ENCODE data around the gene SLC24A4. TPM values are rescaled to one million over a fixed set of nuclear protein-coding genes. Genes with fewer than 3 reads are reported as not detected.

SLC24A4 gene
- total RNA-seq, 1 donor from 2014 or later: 1.7 TPM

DNA sequence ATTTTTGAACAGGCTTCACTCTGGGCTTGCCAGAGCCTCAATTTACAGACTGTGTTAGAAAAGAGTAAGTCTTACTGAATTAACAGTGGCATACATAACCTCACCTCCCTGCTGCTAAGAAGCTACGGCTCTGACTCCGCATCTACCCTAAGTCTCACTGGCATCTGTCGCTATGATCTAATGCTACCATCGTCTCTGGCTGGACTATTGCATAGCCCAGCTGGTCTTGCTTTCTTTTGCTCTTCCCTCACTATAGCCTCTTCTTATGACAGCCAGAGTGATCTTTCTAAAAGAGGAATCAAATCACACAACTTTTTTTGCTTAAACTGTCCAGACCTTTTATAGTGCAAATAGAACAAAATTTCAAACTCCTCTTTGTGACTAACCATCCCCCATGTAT is 81.1 kb downstream of the SLC24A4 start:
- no peak for DNase-seq (ENCODE audit: low spot score)

- DNase-seq (ENCODE audit: low spot score): no peak
Measured at GRCh38 chr14:92404421-92404820, 81.5 kb downstream of the SLC24A4 start.

DNA sequence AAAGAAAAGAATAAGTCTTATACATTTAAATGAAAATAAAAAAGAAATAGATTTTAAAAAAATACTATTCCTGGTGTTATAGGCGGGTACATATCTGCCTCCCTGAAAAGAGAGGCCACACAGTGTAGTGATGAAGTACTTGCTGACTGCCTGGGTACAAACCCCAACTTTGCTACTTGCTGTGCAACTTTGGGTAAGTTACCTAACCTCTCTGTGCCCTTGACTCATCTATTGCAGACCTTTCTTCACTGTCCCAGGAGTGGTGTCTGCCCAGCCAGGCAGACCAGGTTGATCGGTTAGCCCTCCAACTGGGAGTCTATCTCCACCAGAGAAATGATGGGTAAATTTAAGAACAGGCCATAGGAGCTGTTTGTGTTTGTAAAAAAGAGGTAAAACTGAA is 82.0 kb downstream of the SLC24A4 start:
- no peak for DNase-seq (ENCODE audit: low spot score)

DNA sequence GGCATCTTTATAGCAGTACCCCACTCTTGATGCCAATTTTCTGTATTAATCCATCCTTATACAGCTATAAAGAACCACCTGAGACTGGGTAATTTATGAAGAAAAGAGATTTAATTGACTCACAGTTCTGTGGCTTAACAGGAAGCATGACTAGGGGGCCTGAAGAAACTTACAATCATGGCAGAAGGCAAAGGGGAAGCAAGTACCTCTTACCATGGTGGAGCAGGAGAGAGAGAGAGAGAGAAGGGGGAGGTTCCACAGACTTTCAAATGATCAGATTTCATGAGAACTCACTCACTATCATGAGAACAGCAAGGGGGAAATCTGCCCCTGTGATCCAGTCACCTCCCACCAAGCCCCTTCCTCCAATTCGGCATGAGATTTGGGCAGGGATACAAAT is 84.4 kb downstream of the SLC24A4 start:
- no peak for DNase-seq (ENCODE audit: low spot score)

DNA sequence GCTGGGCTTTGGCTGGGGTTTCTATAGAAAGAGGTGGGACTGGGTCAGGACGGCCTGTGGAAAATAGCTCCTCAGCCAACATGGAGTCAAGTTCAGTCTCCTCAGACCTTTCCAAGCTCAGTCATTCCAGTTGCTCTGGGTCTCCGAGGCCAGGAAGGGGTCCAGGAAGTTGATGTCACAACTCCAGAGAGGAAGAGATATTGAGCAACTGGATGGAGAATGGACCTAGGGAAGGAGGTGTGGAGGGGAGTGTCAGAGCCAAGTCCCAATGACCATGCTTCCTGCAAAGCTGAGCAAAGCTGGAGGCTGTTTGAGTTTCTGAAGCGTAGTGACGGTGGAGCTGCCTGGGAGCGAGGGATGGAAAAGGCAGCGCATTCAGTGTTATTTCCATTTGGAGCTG is 86.1 kb downstream of the SLC24A4 start:
- DNase-seq (ENCODE audit: low spot score): no peak

GRCh38 chr14:92411135-92411534 is 88.2 kb downstream of the SLC24A4 start:
- no peak for DNase-seq (ENCODE audit: low spot score)

DNA sequence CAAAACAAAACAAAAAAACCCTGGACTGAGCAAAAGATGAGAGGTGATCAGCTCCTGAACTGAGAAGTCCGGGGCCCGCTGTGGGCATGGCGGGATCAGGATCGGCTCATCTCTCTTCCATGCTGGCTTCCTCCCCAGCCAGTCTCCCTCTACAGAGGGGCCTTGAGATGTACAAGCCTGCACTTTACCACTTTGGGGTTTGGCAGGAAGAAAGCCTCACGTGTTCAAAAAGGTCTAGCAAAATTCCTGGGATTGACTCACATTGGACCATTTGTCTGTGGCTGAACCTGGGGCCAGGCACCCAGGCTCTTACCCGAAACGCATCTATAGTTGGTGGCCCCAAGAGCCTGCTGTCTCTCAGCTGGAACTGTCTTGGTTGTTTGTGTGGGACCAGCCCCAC is 89.0 kb downstream of the SLC24A4 start:
- DNase-seq (ENCODE audit: low spot score): no peak

- no peak for DNase-seq (ENCODE audit: low spot score)
Measured at GRCh38 chr14:92412912-92413311, 89.9 kb downstream of the SLC24A4 start.

DNA sequence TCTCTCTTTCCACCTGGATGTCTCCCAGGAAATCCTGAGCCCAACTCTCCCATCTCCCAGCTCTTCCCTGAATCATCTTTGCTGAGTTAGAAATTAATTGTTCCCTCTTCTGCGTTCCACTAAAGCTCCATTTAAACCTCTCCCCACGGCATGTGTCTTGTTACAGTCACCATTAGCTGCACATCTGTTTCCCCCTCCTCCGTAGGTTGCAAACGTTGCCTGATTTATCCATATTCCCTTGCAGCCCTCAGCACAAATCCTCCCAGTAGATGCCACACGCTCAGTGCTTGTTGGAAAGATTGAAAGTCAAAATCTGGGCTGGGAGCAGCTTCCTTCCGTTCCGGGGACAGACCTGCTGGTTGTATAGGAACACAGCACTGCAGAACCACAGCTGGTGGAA is 90.4 kb downstream of the SLC24A4 start:
- peak; percentile 37 for DNase-seq (ENCODE audit: low spot score)

DNA sequence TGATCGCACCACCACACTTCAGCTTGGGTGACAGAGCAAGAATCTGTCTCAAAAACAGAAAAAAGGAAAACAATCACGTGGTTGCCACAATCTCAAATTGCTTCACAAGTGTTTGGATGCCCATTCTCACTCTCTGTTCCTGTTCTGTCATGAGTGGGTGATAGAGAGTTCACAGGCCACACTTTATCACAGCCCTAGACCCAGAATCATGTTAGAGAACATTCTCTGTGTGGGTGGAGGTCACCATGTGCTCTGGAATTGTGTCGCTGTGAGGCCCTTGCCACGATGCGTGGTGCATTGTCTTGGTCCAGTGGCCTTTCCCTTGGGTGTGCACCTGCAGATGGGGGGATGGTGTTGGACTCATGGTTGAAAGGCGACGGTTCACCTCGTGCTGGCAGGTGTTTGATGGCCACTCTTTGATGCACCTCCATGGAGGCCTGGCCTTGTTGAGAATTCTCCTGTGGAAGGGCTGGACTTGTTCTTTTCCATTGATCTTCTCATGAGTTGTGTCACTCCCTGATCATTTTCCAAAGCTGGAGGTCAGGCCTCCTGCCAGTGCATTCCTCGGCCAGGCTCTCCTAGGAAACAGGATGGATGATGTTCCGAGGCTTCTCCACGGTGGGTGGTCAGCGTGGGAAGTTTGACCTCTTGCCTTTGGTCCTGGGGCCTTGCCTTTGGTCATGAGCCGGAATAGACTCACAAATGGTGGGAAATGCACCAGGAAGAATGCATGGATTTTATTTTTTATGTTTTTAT is 91.9 kb downstream of the SLC24A4 start:
- no peak for DNase-seq (ENCODE audit: low spot score)

- no peak for DNase-seq (ENCODE audit: low spot score)
Measured at GRCh38 chr14:92415969-92416368, 93.0 kb downstream of the SLC24A4 start.

GRCh38 chr14:92416544-92416943 is 93.6 kb downstream of the SLC24A4 start:
- no peak for DNase-seq (ENCODE audit: low spot score)

- DNase-seq (ENCODE audit: low spot score): peak; percentile 33
Measured at GRCh38 chr14:92417759-92418158, 94.8 kb downstream of the SLC24A4 start.

- no peak for DNase-seq (ENCODE audit: low spot score)
Measured at GRCh38 chr14:92421751-92422150, 98.8 kb downstream of the SLC24A4 start.

DNA sequence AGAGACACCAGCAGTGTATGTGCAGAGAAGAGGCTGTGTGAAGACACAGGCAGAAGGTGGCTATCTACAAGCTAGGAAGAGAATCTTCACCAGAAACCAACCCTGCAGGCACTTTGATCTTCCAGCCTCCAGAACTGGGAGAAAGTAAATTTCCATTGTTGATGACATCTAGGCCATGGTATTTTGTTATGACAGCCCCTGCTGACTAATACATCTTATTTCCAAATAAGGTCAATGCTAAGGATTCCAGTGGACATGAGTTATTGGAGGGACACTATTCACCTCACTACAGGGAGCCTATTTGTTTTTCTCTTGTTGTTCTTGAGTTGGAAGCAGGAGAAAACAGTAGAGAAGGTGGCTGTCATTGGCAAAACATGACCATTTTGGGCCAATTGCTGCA is 102.1 kb downstream of the SLC24A4 start:
- no peak for DNase-seq (ENCODE audit: low spot score)

GRCh38 chr14:92426237-92426636 is 103.3 kb downstream of the SLC24A4 start:
- DNase-seq (ENCODE audit: low spot score): peak; percentile 42

- DNase-seq (ENCODE audit: low spot score): no peak
Measured at GRCh38 chr14:92427096-92427495, 104.1 kb downstream of the SLC24A4 start.

GRCh38 chr14:92430686-92431085 is 107.7 kb downstream of the SLC24A4 start:
- DNase-seq (ENCODE audit: low spot score): peak; percentile 54

DNA sequence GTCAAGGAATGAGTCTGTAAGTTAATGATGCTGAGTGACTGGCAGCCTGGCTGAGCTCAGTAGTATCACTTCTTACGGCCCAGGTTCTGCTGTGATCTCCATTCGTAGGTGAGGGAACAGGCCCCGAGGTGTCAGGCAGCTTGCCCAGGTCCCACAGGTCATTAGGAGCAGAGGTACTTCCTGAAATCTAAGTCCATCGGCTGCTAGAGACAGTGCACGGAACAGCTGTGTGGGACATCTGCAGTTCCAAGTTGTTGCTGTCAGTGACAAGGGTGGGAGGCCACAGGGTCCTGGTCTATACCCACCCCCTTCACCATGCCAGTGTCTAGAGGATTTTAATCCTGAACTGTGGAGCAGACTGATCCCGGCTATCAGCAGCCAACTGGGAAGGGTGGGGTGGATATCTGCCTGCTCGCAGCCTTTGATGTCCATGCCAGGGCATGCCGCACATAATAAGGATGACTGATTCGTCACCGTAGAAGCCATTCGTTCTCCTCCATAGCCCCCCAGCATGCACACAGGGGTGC is 108.3 kb downstream of the SLC24A4 start:
- peak; percentile 22 for DNase-seq (ENCODE audit: low spot score)

DNA sequence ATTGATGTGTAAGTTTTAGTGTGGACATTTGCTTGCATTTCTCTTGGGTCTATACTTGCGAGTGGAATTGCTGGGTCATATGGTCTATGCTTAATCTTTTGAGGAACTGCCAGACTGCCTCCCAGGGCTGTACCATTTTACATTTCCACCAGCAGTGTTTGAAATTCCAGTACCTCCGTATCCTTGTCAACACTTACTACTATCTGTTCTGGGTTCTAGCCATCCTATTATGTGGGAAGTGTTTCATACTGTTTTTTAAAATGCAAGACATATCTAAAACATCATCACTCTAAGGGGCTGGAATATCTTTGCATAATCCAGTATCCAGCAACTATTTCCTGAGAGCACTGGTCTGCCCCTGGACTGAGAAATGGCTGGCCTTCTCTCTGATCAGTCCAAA is 110.4 kb downstream of the SLC24A4 start:
- DNase-seq (ENCODE audit: low spot score): no peak

DNA sequence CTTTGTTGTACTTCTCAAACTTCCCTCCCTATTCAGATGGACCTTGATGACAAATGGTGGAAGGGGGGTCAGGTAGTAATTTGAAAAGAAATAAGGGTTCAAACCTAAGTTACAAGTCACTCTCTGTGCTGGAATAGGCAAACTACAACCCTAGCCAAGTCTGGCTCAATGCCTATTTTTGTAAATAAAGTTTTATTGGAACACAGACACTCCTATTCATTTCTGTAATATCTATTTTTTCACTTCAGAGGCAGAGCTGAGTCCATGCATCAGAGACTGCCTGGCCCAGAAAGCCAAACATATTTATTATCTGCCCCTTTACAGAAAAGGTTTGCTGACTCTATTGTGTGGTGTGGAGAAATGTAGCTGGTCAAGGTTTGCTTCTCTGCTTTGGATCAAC is 112.2 kb downstream of the SLC24A4 start:
- no peak for DNase-seq (ENCODE audit: low spot score)

DNA sequence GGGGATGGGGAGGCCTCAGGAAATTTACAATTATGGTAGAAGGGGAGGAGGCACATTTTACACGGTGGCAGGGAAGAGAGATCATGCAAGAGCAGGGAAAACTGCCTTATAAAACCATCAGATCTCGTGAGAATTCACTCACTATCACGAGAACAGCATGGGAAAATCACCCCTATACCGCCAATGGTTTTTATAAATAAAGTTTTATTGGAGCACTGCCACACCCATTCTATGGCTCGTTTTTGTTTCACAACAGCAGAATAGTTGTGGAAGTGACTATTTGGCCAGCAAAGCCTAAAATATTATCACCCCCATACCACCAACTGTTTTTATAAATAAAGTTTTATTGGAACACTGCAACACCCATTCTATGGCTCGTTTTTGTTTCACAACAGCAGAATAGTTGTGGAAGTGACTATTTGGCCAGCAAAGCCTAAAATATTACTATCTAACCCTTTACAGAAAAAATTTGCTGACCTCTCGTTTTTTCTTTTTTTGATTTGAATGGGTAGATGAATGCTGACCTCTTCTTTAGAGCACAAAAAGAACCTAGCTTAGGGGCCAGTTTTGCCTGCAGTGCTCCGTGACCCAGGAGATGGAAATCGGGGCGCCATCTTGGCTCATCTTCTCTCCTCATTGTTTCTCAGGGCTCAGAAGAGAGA is 113.3 kb downstream of the SLC24A4 start:
- DNase-seq (ENCODE audit: low spot score): no peak

GRCh38 chr14:92437309-92437708 is 114.3 kb downstream of the SLC24A4 start:
- DNase-seq (ENCODE audit: low spot score): no peak

All from umbilical cord (tissue), 2 donors.